ENCODE data around the gene TWNK. TPM values are rescaled to one million over a fixed set of nuclear protein-coding genes. Genes with fewer than 3 reads are reported as not detected.
A peak's percentile ranks its signal among the peaks of the same experiment; 100 is the strongest.

The TWNK gene
- total RNA-seq, 2 donors from 2014 or later, result 4.6 to 11.4 TPM

DNA sequence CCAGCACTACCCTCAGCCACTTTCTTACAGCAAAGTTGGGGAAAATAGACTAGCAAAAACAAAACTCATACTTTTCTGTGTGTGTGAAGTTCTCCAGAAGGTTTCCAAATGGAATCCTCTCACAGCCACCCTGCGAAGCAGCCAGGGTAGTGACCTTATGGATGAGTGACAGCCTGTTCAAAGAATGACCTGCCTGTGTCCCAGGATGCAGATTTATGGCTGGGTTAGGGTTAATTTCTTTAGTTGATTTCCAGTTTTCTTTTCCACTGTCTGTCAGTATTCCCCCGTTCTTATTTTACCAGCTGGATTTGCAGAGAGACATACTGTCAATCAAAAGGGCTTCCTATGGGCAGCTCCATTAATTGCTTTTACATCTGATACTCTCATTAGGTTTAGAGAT is 20.5 kb upstream of the TWNK start:
- DNase-seq, result no peak
- no peak overlapping the region for H3K27ac ChIP-seq
- no peak overlapping the region for H3K4me3 ChIP-seq
- TF ChIP-seq CTCF (IDR thresholded peaks at IDR 0.05), result no peak
- H3K9ac ChIP-seq (ENCODE audit: low read depth in 2 of 2, low read length in 2 of 2), result no peak overlapping the region
- intact Hi-C loops (cut with DNase I), result loop anchor here (10.0 kb wide), 1 partner anchor 52 kb away; the partner anchor contains the start of gene SLF2
- H3K9me3 ChIP-seq, result no peaks in the 10 kb centered on the region
- no peaks in the 10 kb centered on the region for H3K27me3 ChIP-seq
- no peaks in the 10 kb centered on the region for H3K36me3 ChIP-seq
- no peaks in the 10 kb centered on the region for H3K4me1 ChIP-seq

GRCh38 chr10:100967332-100967731 is 20.0 kb upstream of the TWNK start:
- H3K9ac ChIP-seq (ENCODE audit: low read depth in 2 of 2, low read length in 2 of 2), result peak overlapping the region in 1 of 2 donors; percentile 49
- H3K27me3 ChIP-seq, result no peaks in the 10 kb centered on the region
- TF ChIP-seq CTCF (IDR thresholded peaks at IDR 0.05), result no peak
- intact Hi-C loops (cut with DNase I), result loop anchor here (10.0 kb wide), 1 partner anchor 53 kb away; the partner anchor contains the start of gene SLF2
- no peak for DNase-seq
- peak overlapping the region; percentile 2 for H3K27ac ChIP-seq
- no peaks in the 10 kb centered on the region for H3K9me3 ChIP-seq
- H3K4me1 ChIP-seq, result no peaks in the 10 kb centered on the region
- H3K4me3 ChIP-seq, result no peak overlapping the region
- H3K36me3 ChIP-seq, result no peaks in the 10 kb centered on the region

DNA sequence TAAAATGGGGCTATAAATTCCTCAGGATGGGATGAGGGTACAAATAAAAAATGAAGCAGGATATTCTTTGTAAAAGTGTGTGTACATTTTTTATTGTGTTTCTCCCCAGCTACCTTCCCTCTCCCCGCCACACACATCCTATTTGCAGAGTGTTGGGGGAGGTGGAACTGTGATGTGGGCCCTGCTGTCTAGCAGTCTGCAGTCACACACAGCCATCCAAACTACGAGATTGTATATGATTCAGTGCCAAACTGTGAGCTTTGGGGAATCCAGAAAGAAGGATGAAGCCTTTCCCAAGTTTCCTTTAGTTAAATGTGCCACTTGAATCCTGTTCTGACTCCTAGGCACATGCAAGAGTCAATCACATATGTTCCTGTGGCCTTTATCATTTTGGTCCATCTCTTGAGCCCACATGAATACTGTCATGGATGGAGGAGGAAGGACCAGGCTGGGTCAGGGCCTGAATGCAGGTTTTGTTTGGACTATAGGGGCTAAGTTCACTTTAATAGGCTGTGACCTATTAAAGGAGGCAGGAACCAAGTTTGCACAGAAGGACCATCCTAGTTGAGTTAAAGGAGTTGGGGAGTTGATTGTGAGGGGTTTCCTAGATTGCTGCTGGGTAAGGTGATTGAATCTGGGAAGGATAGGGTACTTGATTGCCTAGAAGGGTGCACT is 19.1 kb upstream of the TWNK start:
- Histone ChIP-seq H3K9me3 (no peaks in the 10 kb centered on the region), H3K27me3 (no peaks in the 10 kb centered on the region), H3K27ac (peak overlapping the region; percentile 92), H3K36me3 (no peaks in the 10 kb centered on the region), H3K9ac (ENCODE audit: low read depth in 2 of 2, low read length in 2 of 2) (peak overlapping the region in 1 of 2 donors; percentile 95), H3K4me1 (no peaks in the 10 kb centered on the region), H3K4me3 (no peak overlapping the region)
- DNase-seq, result peak; percentile 53
- no peak for TF ChIP-seq CTCF (IDR thresholded peaks at IDR 0.05)
- intact Hi-C loops (cut with DNase I), result loop anchor here (10.0 kb wide), 1 partner anchor 53 kb away; the partner anchor contains the start of gene SLF2

DNA sequence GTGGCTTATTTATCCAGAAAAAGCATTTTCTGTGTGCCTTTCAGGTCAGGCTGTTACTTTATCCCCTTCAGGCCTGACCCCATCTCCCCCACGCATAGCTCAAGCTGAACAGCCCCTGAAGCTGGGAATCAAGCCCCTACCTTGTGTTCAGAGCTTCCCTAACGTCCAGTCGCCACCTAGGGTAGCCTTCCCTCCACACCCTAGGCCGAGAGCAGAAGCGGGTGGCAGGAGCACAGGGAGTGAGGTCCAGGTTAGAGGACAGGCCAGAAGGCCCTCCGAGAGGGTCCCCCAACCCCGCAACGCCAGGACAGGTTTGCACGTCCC is 18.5 kb upstream of the TWNK start:
- Histone ChIP-seq H3K4me1 (no peaks in the 10 kb centered on the region), H3K36me3 (no peaks in the 10 kb centered on the region), H3K27ac (peak overlapping the region; percentile 92), H3K27me3 (no peaks in the 10 kb centered on the region), H3K4me3 (peak overlapping the region; percentile 85), H3K9ac (ENCODE audit: low read depth in 2 of 2, low read length in 2 of 2) (peak overlapping the region; percentile 74 to 95), H3K9me3 (no peaks in the 10 kb centered on the region)
- peak; percentile 52 for DNase-seq
- TF ChIP-seq CTCF (IDR thresholded peaks at IDR 0.05), result no peak
- intact Hi-C loops (cut with DNase I), result loop anchor here (10.0 kb wide), 1 partner anchor 54 kb away; the partner anchor contains the start of gene SLF2

- Histone ChIP-seq H3K9ac (ENCODE audit: low read depth in 2 of 2, low read length in 2 of 2) (peak within 1 kb of the TSS; percentile 93 to 95), H3K9me3 (no peaks in the 10 kb centered on the region), H3K27me3 (no peaks in the 10 kb centered on the region), H3K27ac (peak within 1 kb of the TSS; percentile 92), H3K36me3 (no peaks in the 10 kb centered on the region), H3K4me3 (peak within 1 kb of the TSS; percentile 85), H3K4me1 (no peaks in the 10 kb centered on the region)
- DNase-seq, result peak; percentile 62
- intact Hi-C loops (cut with DNase I), result loop anchor here (10.0 kb wide), 1 partner anchor 55 kb away; the partner anchor contains the start of gene SLF2
- peak; percentile 56 for TF ChIP-seq CTCF (IDR thresholded peaks at IDR 0.05)
Observed at GRCh38 chr10:100969187-100970075, 17.9 kb upstream of the TWNK start, which contains the start of gene SEMA4G. SEMA4G (plus strand) TSS chr10:100969504; CDS start chr10:100972913, 3,409 bp downstream.

All from colonic mucosa (tissue), 4 donors.